MM.1S (cell line): Measurements from ENCODE around the gene ACBD6.
A peak's percentile ranks its signal among the peaks of the same experiment; 100 is the strongest.

Experiments used
- DNase-seq: peaks from one replicate; pipeline ENCODE4 v3.0.0-alpha.2; 2015
- H2AFZ ChIP-seq: fragments of 300-600 bp; sonication (generic); 2 replicates; pipeline ENCODE4 v1.6.0; 2016; ENCODE audit warnings: antibody characterized with exemption, low read length
- H3F3A ChIP-seq: fragments of 300-600 bp; sonication (generic); 2 replicates; pipeline ENCODE4 v1.6.1; 2016; ENCODE audit warnings: mild to moderate bottlenecking, antibody characterized with exemption, low read length, moderate library complexity, mixed read lengths; ENCODE audit not compliant: insufficient read depth
- H3K27ac ChIP-seq: fragments of 300-600 bp; sonication (generic); 2 replicates; pipeline ENCODE4 v1.5.1; 2016; ENCODE audit warnings: mild to moderate bottlenecking, low read length
- H3K27me3 ChIP-seq: fragments of 300-600 bp; sonication (generic); replicated peaks from 2 replicates; pipeline ENCODE4 v1.6.0; 2016; ENCODE audit warnings: low read length; ENCODE audit not compliant: insufficient read depth
- H3K36me3 ChIP-seq: fragments of 300-600 bp; sonication (generic); replicated peaks from 2 replicates; pipeline ENCODE4 v1.6.1; 2016; ENCODE audit warnings: mild to moderate bottlenecking, low read length, mixed read lengths; ENCODE audit not compliant: insufficient read depth
- H3K4me1 ChIP-seq: fragments of 300-600 bp; sonication (generic); 2 replicates; pipeline ENCODE4 v1.6.1; 2016; ENCODE audit warnings: low read length, mixed read lengths
- H3K4me2 ChIP-seq: fragments of 300-600 bp; sonication (generic); 2 replicates; pipeline ENCODE4 v1.6.0; 2016; ENCODE audit warnings: low read depth, low read length
- H3K4me3 ChIP-seq: fragments of 300-600 bp; sonication (generic); 2 replicates; pipeline ENCODE4 v1.5.1; 2016; ENCODE audit warnings: low read length, mixed read lengths
- H3K79me2 ChIP-seq: fragments of 300-600 bp; sonication (generic); 2 replicates; pipeline ENCODE4 v1.6.1; 2016; ENCODE audit warnings: mixed run types, low read length, mixed read lengths
- H3K9ac ChIP-seq: fragments of 300-600 bp; sonication (generic); 2 replicates; pipeline ENCODE4 v1.6.1; 2016; ENCODE audit warnings: low read length, mixed read lengths
- H3K9me2 ChIP-seq: fragments of 300-600 bp; sonication (generic); replicated peaks from 2 replicates; pipeline ENCODE4 v1.6.1; 2016; ENCODE audit warnings: mild to moderate bottlenecking, low read length, mixed read lengths; ENCODE audit not compliant: insufficient read depth
- H3K9me3 ChIP-seq: fragments of 300-600 bp; sonication (generic); replicated peaks from 2 replicates; pipeline ENCODE4 v1.6.1; 2016; ENCODE audit warnings: mild to moderate bottlenecking, low read length, mixed read lengths; ENCODE audit not compliant: insufficient read depth
- H4K20me1 ChIP-seq: fragments of 300-600 bp; sonication (generic); 2 replicates; pipeline ENCODE4 v1.6.1; 2016; ENCODE audit warnings: mild to moderate bottlenecking, low read length, moderate library complexity, mixed read lengths; ENCODE audit not compliant: insufficient read depth
- EZH2 ChIP-seq: fragments of 300-600 bp; sonication (generic); optimal IDR thresholded peaks from 2 replicates; pipeline ENCODE3; 2017; ENCODE audit warnings: low read depth, mild to moderate bottlenecking, antibody characterized with exemption, low read length, mixed read lengths
- EZH2phosphoT487 ChIP-seq: fragments of 300-600 bp; sonication (generic); IDR thresholded peaks from 2 replicates; pipeline ENCODE4 v1.6.1; 2018; ENCODE audit warnings: antibody characterized with exemption, low read length
- TF ChIP-seq, protein P1 (sequence below): fragments of 300-600 bp; sonication (generic); IDR thresholded peaks from 2 replicates; pipeline ENCODE4 v1.5.1; 2016; ENCODE audit warnings: antibody characterized with exemption, low read length, mixed read lengths

Gene ACBD6

DNA sequence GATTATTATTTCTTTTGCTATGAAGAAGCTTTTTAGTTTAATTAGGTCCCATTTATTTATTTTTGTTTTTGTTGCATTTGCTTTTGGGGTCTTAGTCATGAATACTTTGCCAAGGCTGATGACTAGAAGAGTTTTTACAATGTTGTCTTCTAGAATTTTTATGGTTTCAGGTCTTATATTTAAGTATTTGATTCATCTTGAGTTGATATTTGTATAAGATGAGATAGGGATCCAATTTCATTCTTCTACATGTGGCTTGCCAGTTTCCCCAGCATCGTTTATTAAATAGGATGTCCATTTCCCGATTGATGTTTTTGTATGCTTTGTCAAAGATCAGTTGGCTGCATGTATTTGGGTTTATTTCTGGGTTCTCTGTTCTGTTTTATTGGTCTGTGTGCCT, 8.5 kb upstream of the ACBD6 start:
- TF ChIP-seq EZH2phosphoT487 = no peak
- TF ChIP-seq EZH2 = no peak
- TF ChIP-seq, protein P1, sequence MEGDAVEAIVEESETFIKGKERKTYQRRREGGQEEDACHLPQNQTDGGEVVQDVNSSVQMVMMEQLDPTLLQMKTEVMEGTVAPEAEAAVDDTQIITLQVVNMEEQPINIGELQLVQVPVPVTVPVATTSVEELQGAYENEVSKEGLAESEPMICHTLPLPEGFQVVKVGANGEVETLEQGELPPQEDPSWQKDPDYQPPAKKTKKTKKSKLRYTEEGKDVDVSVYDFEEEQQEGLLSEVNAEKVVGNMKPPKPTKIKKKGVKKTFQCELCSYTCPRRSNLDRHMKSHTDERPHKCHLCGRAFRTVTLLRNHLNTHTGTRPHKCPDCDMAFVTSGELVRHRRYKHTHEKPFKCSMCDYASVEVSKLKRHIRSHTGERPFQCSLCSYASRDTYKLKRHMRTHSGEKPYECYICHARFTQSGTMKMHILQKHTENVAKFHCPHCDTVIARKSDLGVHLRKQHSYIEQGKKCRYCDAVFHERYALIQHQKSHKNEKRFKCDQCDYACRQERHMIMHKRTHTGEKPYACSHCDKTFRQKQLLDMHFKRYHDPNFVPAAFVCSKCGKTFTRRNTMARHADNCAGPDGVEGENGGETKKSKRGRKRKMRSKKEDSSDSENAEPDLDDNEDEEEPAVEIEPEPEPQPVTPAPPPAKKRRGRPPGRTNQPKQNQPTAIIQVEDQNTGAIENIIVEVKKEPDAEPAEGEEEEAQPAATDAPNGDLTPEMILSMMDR = no peak
- Histone ChIP-seq H3K27ac (no peak overlapping the region), H3K27me3 (no peaks in the 10 kb centered on the region), H3K9me3 (no peaks in the 10 kb centered on the region), H2AFZ (no peak overlapping the region), H3K9me2 (no peaks in the 10 kb centered on the region), H4K20me1 (no peaks in the 10 kb centered on the region), H3K9ac (no peak overlapping the region), H3K36me3 (no peaks in the 10 kb centered on the region), H3K4me3 (no peak overlapping the region), H3K79me2 (no peaks in the 10 kb centered on the region), H3K4me1 (peaks cover 3% of the 10 kb centered on the region; the same call in 1 of the 2 replicates), H3F3A (no peaks in the 10 kb centered on the region), H3K4me2 (no peak overlapping the region)
- DNase-seq = no peak

DNA sequence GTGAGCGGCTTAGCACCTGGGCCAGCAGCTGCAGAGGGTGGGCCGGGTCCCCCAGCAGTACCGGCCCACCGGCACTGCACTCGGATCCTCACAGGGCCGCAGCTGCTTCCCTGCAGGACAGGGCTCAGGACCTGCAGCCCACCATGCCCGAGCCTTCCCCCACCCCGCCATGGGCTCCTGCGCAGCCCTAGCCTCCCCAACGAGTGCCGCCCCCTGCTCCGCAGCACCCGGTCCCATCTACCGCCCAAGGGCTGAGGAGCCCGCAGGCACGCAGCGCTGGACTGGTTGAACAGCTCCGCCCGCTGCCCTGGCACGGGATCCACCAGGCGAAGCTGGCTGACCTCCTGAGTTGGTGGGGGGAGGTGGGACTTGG, 6.3 kb upstream of the ACBD6 start:
- Histone ChIP-seq H3K27me3 (no peaks in the 10 kb centered on the region), H3K27ac (no peak overlapping the region), H3K4me3 (no peak overlapping the region), H3K36me3 (no peaks in the 10 kb centered on the region), H3K9me2 (no peaks in the 10 kb centered on the region), H2AFZ (no peak overlapping the region), H3K4me2 (no peak overlapping the region), H3K9ac (no peak overlapping the region), H3K79me2 (no peaks in the 10 kb centered on the region), H3F3A (0 out of 2 replicates have a peak, but pooled peaks cover under 1% of the 10 kb centered on the region), H3K9me3 (no peaks in the 10 kb centered on the region), H4K20me1 (no peaks in the 10 kb centered on the region), H3K4me1 (no peaks in the 10 kb centered on the region)
- DNase-seq = no peak
- TF ChIP-seq EZH2 = no peak

DNA sequence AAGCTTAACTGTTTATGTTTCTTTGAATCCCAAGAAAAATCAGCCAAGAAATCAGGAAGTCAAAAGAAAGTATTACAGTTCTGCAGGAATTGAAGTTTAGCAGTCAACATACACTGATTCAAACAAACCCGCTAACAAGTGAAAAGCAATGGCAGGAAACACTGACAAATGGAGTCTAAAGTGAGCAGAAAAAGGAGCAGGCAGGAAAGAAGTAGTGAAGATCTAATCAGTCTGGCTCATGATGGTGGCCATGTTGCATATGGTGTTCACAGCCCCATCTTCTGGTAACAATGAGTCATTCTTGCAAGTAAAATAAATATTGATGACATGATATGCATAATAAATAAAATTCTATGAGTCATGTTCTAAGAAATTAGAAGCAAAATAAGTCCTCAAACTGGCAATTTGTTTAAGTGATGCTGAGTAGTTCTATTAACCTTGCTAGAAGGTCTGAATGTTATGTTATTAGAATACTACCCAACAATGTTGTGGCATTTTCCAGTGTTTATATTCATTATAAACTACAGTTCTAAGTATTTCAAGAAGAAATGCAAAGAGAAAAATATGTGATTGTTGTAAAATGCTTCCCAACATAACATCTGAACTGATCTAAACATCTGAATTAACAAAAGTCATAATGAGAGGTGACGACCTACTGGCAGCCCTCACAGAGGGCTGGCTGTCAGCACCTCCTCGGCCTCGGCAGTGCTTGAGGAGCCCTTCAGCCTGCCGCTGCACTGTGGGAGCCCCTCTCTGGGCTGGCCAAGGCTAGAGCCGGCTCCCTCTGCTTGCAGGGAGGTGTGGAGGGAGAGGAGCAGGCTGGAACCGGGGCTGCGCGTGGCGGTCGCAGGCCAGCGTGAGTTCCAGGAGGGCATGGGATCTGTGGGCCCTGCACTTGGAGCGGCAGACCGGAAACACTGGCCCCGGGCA, 5.7 kb upstream of the ACBD6 start:
- Histone ChIP-seq H3K27ac (no peak overlapping the region), H3K27me3 (no peaks in the 10 kb centered on the region), H2AFZ (0 out of 2 replicates have a peak overlapping the region, but pooled peaks have one; percentile 11), H3K4me3 (no peak overlapping the region), H3K36me3 (no peaks in the 10 kb centered on the region), H3K79me2 (no peaks in the 10 kb centered on the region), H3K4me1 (0 out of 2 replicates have a peak, but pooled peaks cover 3% of the 10 kb centered on the region), H3K9me2 (no peaks in the 10 kb centered on the region), H3K9ac (no peak overlapping the region), H3K9me3 (no peaks in the 10 kb centered on the region), H3K4me2 (no peak overlapping the region), H3F3A (peaks cover 7% of the 10 kb centered on the region), H4K20me1 (no peaks in the 10 kb centered on the region)
- TF ChIP-seq, protein P1 = peak; percentile 38
- TF ChIP-seq EZH2phosphoT487 = no peak
- DNase-seq = no peak
